ENCODE results near the gene ACBD6. TPM values are rescaled to one million over a fixed set of nuclear protein-coding genes. Genes with fewer than 3 reads are reported as not detected.

Gene ACBD6
- total and polyA plus RNA-seq, 2 donors (not counting 1 experiment from before 2014, with no cell fraction given) = 52.9 to 80.9 TPM

DNA sequence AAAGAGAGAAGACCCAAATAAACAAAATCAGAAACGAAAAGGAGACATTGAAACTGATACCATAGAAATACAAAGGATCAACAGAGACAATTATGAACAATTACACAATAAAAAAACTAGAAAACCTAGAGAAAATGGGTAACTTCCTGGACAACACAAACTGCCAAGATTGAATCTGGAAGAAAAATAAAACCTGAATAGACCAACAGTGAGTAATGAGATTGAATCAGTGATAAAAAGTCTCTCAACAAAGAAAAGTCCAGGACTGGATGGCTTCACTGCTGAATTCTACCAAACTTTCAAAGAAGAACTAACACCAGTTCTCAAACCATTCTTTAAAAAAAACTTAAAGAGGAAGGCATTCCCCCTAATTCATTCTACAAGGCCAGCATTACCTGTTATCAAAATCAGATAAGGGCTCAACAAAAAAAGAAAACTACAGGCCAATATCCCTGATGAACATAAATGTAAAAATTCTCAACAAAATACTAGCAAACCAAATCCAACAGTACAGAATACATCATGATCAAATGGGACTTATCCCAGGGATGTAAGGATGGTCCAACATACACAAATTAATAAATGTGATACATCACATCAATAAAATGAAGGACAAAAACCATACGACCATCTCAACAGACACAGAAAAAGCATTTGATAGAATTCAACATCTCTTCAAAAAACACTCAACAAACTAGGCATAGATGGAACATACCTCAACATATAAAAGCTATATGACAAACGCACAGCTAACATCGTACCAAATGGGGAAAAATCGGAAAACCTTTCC is 119.9 kb downstream of the ACBD6 start:
- Histone ChIP-seq H2AFZ (ENCODE audit: insufficient read depth, low read depth, low read length, poor library complexity, severe bottlenecking) (no peak overlapping the region), H3K4me1 (ENCODE audit: control insufficient read depth in 2 of 2, insufficient read depth in 2 of 2, low read length in 2 of 2) (no peaks in the 10 kb centered on the region), H3K4me2 (replicated peaks; ENCODE audit: low read depth, low read length, poor library complexity, severe bottlenecking) (no peak overlapping the region), H3K36me3 (replicated peaks in 1 of 2; ENCODE audit: control extremely low read depth in 1 of 2, control insufficient read depth in 1 of 2, extremely low read depth in 1 of 2, insufficient read depth in 2 of 2, low read length in 1 of 2) (no peaks in the 10 kb centered on the region), H3K27ac (ENCODE audit: low read length in 2 of 2) (no peak overlapping the region), H3K27me3 (replicated peaks in 1 of 4; ENCODE audit: control extremely low read depth in 1 of 4, control insufficient read depth in 3 of 4, insufficient read depth in 4 of 4, low read length in 3 of 4) (no peaks in the 10 kb centered on the region), H3K79me2 (ENCODE audit: control insufficient read depth, insufficient read depth, low read length) (peaks cover 20% of the 10 kb centered on the region), H3K4me3 (ENCODE audit: control extremely low read depth in 1 of 5, extremely low read depth in 1 of 5, insufficient read depth in 1 of 5, low read depth in 2 of 5, low read length in 4 of 5) (no peak overlapping the region), H3K9ac (ENCODE audit: low read length) (no peak overlapping the region), H4K20me1 (ENCODE audit: control insufficient read depth, insufficient read depth, low read length, poor library complexity, severe bottlenecking) (no peaks in the 10 kb centered on the region), H3K9me3 (ENCODE audit: control extremely low read depth in 1 of 3, control insufficient read depth in 2 of 3, insufficient read depth in 1 of 3, low read length in 2 of 3) (peaks cover 9 to 57% (median 33%) of the 10 kb centered on the region in 3 donors)
- POLR2A ChIA-PET = no interaction called here
- ATAC-seq (ENCODE audit: low read depth) (no peak), DNase-seq (no peak)
- TF ChIP-seq, protein P1, sequence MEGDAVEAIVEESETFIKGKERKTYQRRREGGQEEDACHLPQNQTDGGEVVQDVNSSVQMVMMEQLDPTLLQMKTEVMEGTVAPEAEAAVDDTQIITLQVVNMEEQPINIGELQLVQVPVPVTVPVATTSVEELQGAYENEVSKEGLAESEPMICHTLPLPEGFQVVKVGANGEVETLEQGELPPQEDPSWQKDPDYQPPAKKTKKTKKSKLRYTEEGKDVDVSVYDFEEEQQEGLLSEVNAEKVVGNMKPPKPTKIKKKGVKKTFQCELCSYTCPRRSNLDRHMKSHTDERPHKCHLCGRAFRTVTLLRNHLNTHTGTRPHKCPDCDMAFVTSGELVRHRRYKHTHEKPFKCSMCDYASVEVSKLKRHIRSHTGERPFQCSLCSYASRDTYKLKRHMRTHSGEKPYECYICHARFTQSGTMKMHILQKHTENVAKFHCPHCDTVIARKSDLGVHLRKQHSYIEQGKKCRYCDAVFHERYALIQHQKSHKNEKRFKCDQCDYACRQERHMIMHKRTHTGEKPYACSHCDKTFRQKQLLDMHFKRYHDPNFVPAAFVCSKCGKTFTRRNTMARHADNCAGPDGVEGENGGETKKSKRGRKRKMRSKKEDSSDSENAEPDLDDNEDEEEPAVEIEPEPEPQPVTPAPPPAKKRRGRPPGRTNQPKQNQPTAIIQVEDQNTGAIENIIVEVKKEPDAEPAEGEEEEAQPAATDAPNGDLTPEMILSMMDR (IDR thresholded peaks at IDR 0.05) = no peak
- TF ChIP-seq EZH2 (IDR thresholded peaks at IDR 0.05; ENCODE audit: borderline replicate concordance, insufficient read depth, low read depth, low read length, poor library complexity, severe bottlenecking) = no peak
- H3K4me1 Mint-ChIP-seq = no peaks in the 10 kb centered on the region
- intact Hi-C loops (cut with micrococcal nuclease) = no loop called here
- no peak overlapping the region for H3K27ac Mint-ChIP-seq
- CTCF ChIA-PET = no interaction called here
- no CpG with 5 or more reads among the region's 5 CpGs for whole genome bisulfite sequencing (ENCODE audit: insufficient coverage)
- no peak overlapping the region for H3K4me3 Mint-ChIP-seq
- H3K9me3 Mint-ChIP-seq (ENCODE audit: insufficient read depth) = peaks cover 40% of the 10 kb centered on the region
- H3K27me3 Mint-ChIP-seq = no peaks in the 10 kb centered on the region

DNA sequence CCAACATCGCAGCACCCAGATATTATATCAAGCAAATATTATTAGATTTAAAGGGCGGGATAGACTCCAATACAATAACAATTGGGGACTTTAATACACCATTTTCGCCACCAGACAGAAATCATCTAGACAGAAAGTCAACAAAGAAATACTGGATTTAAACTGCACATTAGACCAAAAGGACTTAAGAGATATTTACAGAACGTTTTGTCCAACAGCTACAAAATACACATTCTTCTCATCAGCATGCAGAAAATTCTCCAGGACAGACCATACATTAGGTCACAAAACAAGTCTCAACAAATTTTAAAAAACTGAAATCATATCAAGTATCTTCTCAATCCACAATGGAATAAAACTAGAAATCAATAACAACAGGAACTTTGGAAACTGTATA is 121.2 kb downstream of the ACBD6 start:
- no peak for DNase-seq
- H3K79me2 ChIP-seq (ENCODE audit: control insufficient read depth, insufficient read depth, low read length) = peaks cover 25% of the 10 kb centered on the region
- peaks cover 40% of the 10 kb centered on the region for H3K9me3 Mint-ChIP-seq (ENCODE audit: insufficient read depth)
- no peaks in the 10 kb centered on the region for H3K36me3 ChIP-seq (replicated peaks in 1 of 2; ENCODE audit: control extremely low read depth in 1 of 2, control insufficient read depth in 1 of 2, extremely low read depth in 1 of 2, insufficient read depth in 2 of 2, low read length in 1 of 2)
- peaks cover 9 to 54% (median 30%) of the 10 kb centered on the region in 3 donors for H3K9me3 ChIP-seq (ENCODE audit: control extremely low read depth in 1 of 3, control insufficient read depth in 2 of 3, insufficient read depth in 1 of 3, low read length in 2 of 3)
- no peaks in the 10 kb centered on the region for H3K27me3 ChIP-seq (replicated peaks in 1 of 4; ENCODE audit: control extremely low read depth in 1 of 4, control insufficient read depth in 3 of 4, insufficient read depth in 4 of 4, low read length in 3 of 4)
- H3K4me2 ChIP-seq (replicated peaks; ENCODE audit: low read depth, low read length, poor library complexity, severe bottlenecking) = no peak overlapping the region
- CTCF ChIA-PET = no interaction called here
- H3K4me1 ChIP-seq (ENCODE audit: control insufficient read depth in 2 of 2, insufficient read depth in 2 of 2, low read length in 2 of 2) = no peaks in the 10 kb centered on the region
- H4K20me1 ChIP-seq (ENCODE audit: control insufficient read depth, insufficient read depth, low read length, poor library complexity, severe bottlenecking) = no peaks in the 10 kb centered on the region
- no peak overlapping the region for H3K4me3 Mint-ChIP-seq
- no peak overlapping the region for H3K9ac ChIP-seq (ENCODE audit: low read length)
- no peak for ATAC-seq (ENCODE audit: low read depth)
- WGBS (ENCODE audit: insufficient coverage) = 100% methylated on average over 2 of the region's 4 CpGs
- intact Hi-C loops (cut with micrococcal nuclease) = no loop called here
- TF ChIP-seq EZH2 (IDR thresholded peaks at IDR 0.05; ENCODE audit: borderline replicate concordance, insufficient read depth, low read depth, low read length, poor library complexity, severe bottlenecking) = no peak
- TF ChIP-seq, protein P1 (IDR thresholded peaks at IDR 0.05) = no peak
- no peak overlapping the region for H3K27ac Mint-ChIP-seq
- H2AFZ ChIP-seq (ENCODE audit: insufficient read depth, low read depth, low read length, poor library complexity, severe bottlenecking) = no peak overlapping the region
- no peak overlapping the region for H3K4me3 ChIP-seq (ENCODE audit: control extremely low read depth in 1 of 5, extremely low read depth in 1 of 5, insufficient read depth in 1 of 5, low read depth in 2 of 5, low read length in 4 of 5)
- POLR2A ChIA-PET = no interaction called here
- H3K27me3 Mint-ChIP-seq = no peaks in the 10 kb centered on the region
- H3K4me1 Mint-ChIP-seq = no peaks in the 10 kb centered on the region
- no peak overlapping the region for H3K27ac ChIP-seq (ENCODE audit: low read length in 2 of 2)

Measured in B cell (primary cell).